Stimulated activated CD4-positive, alpha-beta T cell treated with anti-CD3 and anti-CD28 coated beads, Interleukin-1b, Interleukin-23, amount 100 ng/mL, for 24 hours (primary cell): ENCODE measurements around the gene PCDHGC4.

Experiments
- DNase-seq, 4 experiments: peaks; one replicate each; pipeline ENCODE4 v3.0.0-alpha.2; 2020; ENCODE audit warnings: low read depth in 4 of 4, low spot score in 1 of 4

PCDHGC4 gene

DNA sequence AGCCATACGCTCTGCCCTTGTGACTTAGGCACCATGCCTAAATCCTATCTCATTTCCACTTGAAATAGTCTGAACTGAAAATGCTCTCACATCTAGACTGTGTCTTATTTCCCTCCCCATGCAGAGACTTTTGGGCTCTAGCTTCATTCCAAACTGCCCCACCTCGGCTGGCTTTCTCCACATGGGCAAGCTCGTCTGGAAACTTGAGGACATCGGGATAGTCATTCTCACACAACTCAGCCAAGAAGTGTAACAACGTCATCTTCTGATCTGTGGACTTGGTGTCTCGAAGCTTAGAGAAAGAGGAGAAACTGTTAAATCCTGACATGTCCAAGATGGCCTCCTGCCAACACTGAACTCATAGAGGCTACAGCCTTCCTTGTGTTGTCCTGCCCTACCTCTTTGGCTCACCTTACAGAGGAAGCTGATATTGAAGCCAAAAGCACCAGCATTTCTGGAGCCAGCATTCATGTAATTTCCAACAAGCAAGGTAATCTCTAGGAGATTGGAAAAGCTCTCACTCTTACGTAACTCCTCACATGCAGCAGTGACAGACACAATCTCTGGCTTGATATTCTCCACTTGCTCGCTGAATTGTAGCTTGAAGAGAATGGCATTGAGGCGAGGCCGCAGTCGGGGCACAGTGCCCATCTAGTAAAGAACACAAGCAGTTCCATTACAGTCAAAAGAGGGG, 43.6 kb downstream of the PCDHGC4 start:
- DNase-seq, result no peak

DNA sequence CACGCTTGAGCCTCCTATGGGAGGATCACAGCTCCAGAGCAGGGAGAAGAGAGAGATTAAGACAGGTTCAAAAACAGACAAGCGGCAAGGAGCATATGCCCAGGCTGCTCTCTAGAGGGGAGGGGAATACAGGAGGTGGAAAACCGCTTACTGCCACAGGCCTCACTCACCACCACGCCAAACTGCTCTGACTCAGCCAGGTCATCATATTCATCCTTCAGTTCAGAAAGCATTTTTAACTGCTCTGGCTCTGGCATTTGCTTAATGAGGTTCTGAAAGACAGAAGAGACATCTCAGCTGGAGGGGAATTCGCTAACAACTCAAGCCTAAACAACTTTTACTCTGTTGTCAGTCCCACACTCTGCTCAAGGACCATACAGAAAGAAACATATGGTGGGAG, 44.2 kb downstream of the PCDHGC4 start:
- DNase-seq, result no peak

DNA sequence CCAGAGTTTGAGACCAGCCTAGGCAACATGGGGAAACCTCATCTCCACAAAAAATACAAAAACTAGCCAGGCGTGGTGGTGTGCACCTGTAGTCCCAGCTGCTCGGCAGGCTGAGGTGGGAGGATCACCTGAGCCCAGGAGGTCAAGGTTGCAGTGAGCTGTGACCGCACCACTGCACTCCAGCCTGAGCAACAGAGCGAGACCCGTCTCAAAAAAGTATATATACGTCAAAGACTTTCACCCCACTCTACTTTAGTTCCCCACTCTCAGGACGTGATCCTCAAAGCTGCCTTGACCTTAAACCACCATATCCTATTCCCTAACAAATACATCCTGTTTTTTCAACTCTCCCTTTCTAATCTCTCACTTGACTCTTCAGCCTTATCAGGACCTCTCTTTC, 45.0 kb downstream of the PCDHGC4 start:
- no peak for DNase-seq

DNA sequence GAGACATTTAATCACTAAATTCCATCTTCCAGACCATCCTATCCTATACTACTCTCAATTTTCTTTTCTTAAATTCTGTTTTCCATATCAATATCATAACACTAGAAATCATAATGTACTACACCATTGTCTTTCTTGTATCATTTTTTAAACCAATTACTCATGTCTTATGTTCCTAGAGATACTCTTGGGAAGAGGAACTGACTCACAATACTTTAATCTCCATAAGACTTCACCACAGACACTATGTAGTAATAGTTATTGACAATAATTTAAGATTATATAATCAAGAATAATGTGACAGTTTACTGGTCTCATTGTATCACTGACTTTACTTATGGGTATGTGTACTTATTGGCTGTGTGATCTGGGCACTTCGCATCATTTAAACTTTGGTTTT, 47.9 kb downstream of the PCDHGC4 start:
- no peak for DNase-seq

DNA sequence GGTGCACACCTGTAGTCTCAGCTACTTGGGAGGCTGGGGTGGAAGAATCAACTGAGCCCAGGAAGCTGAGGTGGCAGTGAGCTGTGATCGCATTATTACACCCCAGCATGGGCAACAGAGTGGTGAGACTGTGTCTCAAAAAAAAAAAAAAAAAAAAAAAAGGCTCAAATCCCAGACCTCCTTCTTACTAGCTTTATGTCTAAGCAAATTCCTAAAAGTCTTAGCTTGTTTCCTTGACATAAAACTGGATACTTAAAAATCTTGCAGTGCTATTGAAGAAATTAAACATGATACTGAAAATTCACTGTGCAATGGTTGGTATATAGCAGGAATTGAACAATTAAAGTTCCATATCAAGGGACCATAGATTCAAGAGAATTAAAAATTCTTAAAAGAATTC, 49.1 kb downstream of the PCDHGC4 start:
- no peak for DNase-seq

DNA sequence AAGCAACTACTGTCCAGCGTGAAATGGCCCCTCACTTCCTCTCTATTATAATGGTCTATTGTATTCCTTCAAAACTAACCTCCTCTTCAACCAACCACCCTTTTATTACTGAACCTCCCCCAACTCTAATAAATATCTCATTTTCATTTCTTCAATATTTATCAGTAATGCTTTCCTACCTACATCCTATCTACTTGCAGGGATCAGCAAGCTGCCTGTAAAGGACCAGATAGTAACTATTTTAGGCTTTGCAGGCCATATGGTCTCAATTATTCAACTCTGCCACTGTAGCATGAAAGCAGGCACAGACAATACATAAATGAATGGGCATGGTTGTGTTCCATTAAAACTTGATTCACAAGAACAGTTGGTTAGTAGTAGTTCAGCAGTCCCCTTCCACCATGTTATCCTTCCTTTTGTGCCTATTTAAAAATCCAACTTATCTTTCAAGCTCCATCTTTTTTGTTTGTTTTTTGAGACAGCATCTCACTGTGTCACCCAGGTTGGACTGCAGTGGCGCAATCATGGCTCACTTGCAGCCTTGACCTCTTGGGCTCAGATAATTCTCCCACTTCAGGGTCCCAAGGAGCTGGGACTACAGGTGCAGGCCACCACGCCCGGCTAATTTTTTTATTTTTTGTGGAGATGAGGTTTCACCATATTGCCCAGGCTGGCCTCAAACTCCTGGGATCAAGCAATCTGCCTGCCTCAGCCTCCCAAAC, 49.8 kb downstream of the PCDHGC4 start:
- DNase-seq, result no peak
